ENCODE data around the gene ZSWIM7.

DNA sequence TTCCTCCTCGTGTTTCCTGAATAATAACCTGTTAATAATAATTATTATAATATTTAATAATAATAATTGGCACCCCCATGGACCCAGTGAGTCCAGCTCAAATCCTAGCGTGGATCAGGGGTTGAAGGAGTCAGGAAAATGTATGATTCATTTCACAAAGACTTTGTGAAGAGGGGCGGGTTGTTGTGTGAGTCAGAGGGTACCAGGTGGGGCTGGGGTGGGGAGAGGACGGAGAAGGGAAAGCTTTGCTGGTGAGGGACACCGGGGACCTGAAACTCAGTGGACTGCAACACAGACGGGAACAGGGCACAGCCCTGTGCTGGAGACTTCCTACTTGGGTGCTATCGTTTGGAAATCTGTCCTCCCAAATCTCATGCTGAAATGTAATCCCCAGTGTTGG lies 57.7 kb downstream of the ZSWIM7 start:
- TF ChIP-seq, protein P1, sequence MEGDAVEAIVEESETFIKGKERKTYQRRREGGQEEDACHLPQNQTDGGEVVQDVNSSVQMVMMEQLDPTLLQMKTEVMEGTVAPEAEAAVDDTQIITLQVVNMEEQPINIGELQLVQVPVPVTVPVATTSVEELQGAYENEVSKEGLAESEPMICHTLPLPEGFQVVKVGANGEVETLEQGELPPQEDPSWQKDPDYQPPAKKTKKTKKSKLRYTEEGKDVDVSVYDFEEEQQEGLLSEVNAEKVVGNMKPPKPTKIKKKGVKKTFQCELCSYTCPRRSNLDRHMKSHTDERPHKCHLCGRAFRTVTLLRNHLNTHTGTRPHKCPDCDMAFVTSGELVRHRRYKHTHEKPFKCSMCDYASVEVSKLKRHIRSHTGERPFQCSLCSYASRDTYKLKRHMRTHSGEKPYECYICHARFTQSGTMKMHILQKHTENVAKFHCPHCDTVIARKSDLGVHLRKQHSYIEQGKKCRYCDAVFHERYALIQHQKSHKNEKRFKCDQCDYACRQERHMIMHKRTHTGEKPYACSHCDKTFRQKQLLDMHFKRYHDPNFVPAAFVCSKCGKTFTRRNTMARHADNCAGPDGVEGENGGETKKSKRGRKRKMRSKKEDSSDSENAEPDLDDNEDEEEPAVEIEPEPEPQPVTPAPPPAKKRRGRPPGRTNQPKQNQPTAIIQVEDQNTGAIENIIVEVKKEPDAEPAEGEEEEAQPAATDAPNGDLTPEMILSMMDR (IDR thresholded peaks at IDR 0.05; ENCODE audit: low read depth, low read length), result no peak
- TF ChIP-seq POLR2A (IDR thresholded peaks at IDR 0.05; ENCODE audit: extremely low read depth, insufficient read length), result no peak

Measured in NB4 (cell line).